GM18502 (cell line): Measurements from ENCODE around the gene TMEM184A.

Experiments used
- ATAC-seq: cut with Tn5 transposase; IDR thresholded peaks from one replicate; pipeline ENCODE4 v1.9.1; 2021; ENCODE audit warnings: mild to moderate bottlenecking; ENCODE audit not compliant: unreplicated experiment, poor library complexity

The TMEM184A gene

GRCh38 chr7:1509226-1509625 lies 46.8 kb downstream of the TMEM184A start:
- no peak for ATAC-seq

- ATAC-seq, result no peak
Measured at GRCh38 chr7:1508277-1508758, 47.7 kb downstream of the TMEM184A start.

GRCh38 chr7:1505731-1506550 lies 50.1 kb downstream of the TMEM184A start:
- no peak for ATAC-seq

GRCh38 chr7:1503816-1504775 lies 51.9 kb downstream of the TMEM184A start, which contains the start of gene INTS1:
Gene INTS1, minus strand, starts transcription at chr7:1504389. Its CDS starts 429 bp downstream, at chr7:1503960.
- ATAC-seq, result peak; percentile 85

GRCh38 chr7:1503390-1503789 lies 52.6 kb downstream of the TMEM184A start:
- no peak for ATAC-seq

- no peak for ATAC-seq
Measured at GRCh38 chr7:1502845-1503244, 53.2 kb downstream of the TMEM184A start.

- no peak for ATAC-seq
Measured at GRCh38 chr7:1501487-1502270, 54.3 kb downstream of the TMEM184A start.

- no peak for ATAC-seq
Measured at GRCh38 chr7:1500064-1500807, 55.8 kb downstream of the TMEM184A start.

GRCh38 chr7:1499367-1500029 lies 56.5 kb downstream of the TMEM184A start:
- no peak for ATAC-seq

GRCh38 chr7:1498370-1499305 lies 57.4 kb downstream of the TMEM184A start:
- no peak for ATAC-seq

GRCh38 chr7:1497293-1497927 lies 58.6 kb downstream of the TMEM184A start:
- no peak for ATAC-seq

GRCh38 chr7:1496531-1497292 lies 59.3 kb downstream of the TMEM184A start:
- no peak for ATAC-seq

- ATAC-seq, result no peak
Measured at GRCh38 chr7:1495564-1496242, 60.3 kb downstream of the TMEM184A start.

- no peak for ATAC-seq
Measured at GRCh38 chr7:1494866-1495563, 61.0 kb downstream of the TMEM184A start.

GRCh38 chr7:1494447-1494846 lies 61.6 kb downstream of the TMEM184A start:
- ATAC-seq, result no peak

- ATAC-seq, result no peak
Measured at GRCh38 chr7:1493571-1493970, 62.4 kb downstream of the TMEM184A start.
